A673 (cell line): ENCODE data around the gene EHD4.

Experiments
- CTCF ChIP-seq: fragments of 300-800, 200-600 bp; sonication (generic); conservative IDR thresholded peaks from 2 replicates; pipeline ENCODE4 v1.5.1; 2017; ENCODE audit warnings: low read depth, mild to moderate bottlenecking, antibody characterized with exemption, low read length, moderate library complexity, mixed read lengths
- EZH2 ChIP-seq: fragments of 200-600 bp; sonication (generic); IDR thresholded peaks from 2 replicates; pipeline ENCODE4 v1.6.1; 2017; ENCODE audit warnings: borderline replicate concordance, low read depth, mild to moderate bottlenecking, mixed read lengths, antibody characterized with exemption, low read length; ENCODE audit not compliant: poor library complexity, severe bottlenecking

GRCh38 chr15:42002333-42002732, 30.0 kb upstream of the EHD4 start:
- TF ChIP-seq EZH2: no peak
- TF ChIP-seq CTCF: no peak
